Transverse colon (tissue), 3 donors: ENCODE data around the gene RAB1A.

Source experiments
- POLR2A ChIP-seq: fragments of 450-650 bp; IDR thresholded peaks from one replicate; pipeline ENCODE4 v1.6.1; 2016; ENCODE audit warnings: antibody characterized with exemption, mild to moderate bottlenecking, moderate library complexity
- TF ChIP-seq, protein P1 (sequence below), 5 experiments: fragments of 200-600 bp in 3 of 5; fragments of 450-650 bp in 2 of 5; sonication (generic) in 3 of 5; IDR thresholded peaks; 1 replicate in 2 of 5; 2 replicates in 3 of 5; pipeline ENCODE4 v1.5.1; 2016 to 2017; ENCODE audit warnings: antibody characterized with exemption in 5 of 5, inconsistent platforms in 3 of 5, mild to moderate bottlenecking in 2 of 5, moderate library complexity in 1 of 5

DNA sequence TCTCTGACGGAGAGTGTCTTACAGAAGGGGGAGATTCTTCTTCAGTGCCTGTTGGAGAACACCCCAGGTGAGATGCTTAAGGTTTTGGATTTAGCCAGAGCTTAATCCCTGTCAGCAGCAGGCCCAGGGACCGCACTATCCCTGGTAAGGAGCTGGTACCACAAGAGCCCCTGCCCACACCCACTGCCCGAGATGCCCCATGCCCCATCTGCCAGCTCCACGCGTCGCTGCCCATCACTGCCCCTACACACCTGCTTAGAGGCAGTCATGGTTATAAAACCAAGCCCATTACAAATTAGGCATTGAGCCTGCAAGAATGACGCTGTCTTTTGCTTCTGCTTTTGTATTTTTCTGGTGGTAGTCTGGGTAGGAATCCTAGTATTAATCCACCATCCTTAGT, 52.0 kb downstream of the RAB1A start:
- TF ChIP-seq POLR2A, result no peak
- TF ChIP-seq, protein P1, sequence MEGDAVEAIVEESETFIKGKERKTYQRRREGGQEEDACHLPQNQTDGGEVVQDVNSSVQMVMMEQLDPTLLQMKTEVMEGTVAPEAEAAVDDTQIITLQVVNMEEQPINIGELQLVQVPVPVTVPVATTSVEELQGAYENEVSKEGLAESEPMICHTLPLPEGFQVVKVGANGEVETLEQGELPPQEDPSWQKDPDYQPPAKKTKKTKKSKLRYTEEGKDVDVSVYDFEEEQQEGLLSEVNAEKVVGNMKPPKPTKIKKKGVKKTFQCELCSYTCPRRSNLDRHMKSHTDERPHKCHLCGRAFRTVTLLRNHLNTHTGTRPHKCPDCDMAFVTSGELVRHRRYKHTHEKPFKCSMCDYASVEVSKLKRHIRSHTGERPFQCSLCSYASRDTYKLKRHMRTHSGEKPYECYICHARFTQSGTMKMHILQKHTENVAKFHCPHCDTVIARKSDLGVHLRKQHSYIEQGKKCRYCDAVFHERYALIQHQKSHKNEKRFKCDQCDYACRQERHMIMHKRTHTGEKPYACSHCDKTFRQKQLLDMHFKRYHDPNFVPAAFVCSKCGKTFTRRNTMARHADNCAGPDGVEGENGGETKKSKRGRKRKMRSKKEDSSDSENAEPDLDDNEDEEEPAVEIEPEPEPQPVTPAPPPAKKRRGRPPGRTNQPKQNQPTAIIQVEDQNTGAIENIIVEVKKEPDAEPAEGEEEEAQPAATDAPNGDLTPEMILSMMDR (IDR thresholded peaks at IDR 0.05), result no peak
